NB4 (cell line): ENCODE data around the gene CPNE4.

Experiments
- DNase-seq: peaks from one replicate; pipeline ENCODE4 v3.0.0; 2010; ENCODE audit warnings: low read depth
- H3K4me3 ChIP-seq: one replicate; pipeline ENCODE4 v1.5.1; 2011; ENCODE audit warnings: mild to moderate bottlenecking, low read depth, low read length, moderate library complexity
- CTCF ChIP-seq: IDR thresholded peaks from one replicate; pipeline ENCODE4 v1.5.1; 2012; ENCODE audit warnings: low read depth, low read length
- MYC ChIP-seq: IDR thresholded peaks from 2 replicates; pipeline ENCODE4 v1.6.1; 2011; ENCODE audit warnings: low read depth, low read length
- POLR2A ChIP-seq: IDR thresholded peaks from 2 replicates; pipeline ENCODE4 v1.6.1; 2011; ENCODE audit warnings: mild to moderate bottlenecking; ENCODE audit not compliant: insufficient read length; ENCODE audit errors: extremely low read depth
- TF ChIP-seq, protein P1 (sequence below): IDR thresholded peaks from 2 replicates; pipeline ENCODE4 v1.6.1; 2011; ENCODE audit warnings: low read depth, low read length

CPNE4 gene

GRCh38 chr3:131782751-131783150 is 252.1 kb downstream of the CPNE4 start:
- TF ChIP-seq, protein P1, sequence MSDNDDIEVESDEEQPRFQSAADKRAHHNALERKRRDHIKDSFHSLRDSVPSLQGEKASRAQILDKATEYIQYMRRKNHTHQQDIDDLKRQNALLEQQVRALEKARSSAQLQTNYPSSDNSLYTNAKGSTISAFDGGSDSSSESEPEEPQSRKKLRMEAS: no peak
- TF ChIP-seq MYC (no peak), CTCF (no peak), POLR2A (no peak)
- H3K4me3 ChIP-seq: no peak overlapping the region
- DNase-seq: no peak

- no peak for TF ChIP-seq POLR2A
- TF ChIP-seq CTCF: no peak
- no peak for TF ChIP-seq MYC
- TF ChIP-seq, protein P1: no peak
- no peak overlapping the region for H3K4me3 ChIP-seq
- DNase-seq: no peak
Observed at GRCh38 chr3:131778526-131778925, 256.3 kb downstream of the CPNE4 start.

DNA sequence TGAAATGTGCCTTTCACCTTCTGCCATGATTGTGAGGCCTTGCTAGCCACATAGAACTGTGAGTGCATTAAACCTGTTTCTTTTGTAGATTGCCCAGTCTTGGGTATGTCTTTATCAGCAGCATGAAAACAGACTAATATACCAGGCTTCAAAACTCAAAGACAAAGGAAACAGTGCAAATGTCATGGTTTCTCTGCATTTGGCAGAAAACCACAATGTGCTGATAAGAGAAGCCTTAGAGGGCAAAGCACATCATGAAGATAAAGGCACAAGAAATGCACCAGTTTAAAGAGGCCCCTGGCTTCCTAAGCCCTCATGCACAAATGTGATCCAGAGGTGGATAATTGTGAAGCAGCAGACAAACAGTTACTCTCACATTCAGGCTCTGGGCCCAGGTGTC is 259.2 kb downstream of the CPNE4 start:
- no peak for DNase-seq
- H3K4me3 ChIP-seq: no peak overlapping the region
- TF ChIP-seq, protein P1: no peak
- no peak for TF ChIP-seq POLR2A
- TF ChIP-seq MYC: no peak
- TF ChIP-seq CTCF: no peak

GRCh38 chr3:131772269-131773026 is 262.4 kb downstream of the CPNE4 start:
- DNase-seq: no peak
- H3K4me3 ChIP-seq: no peak overlapping the region
- no peak for TF ChIP-seq MYC
- TF ChIP-seq, protein P1: no peak
- no peak for TF ChIP-seq CTCF
- TF ChIP-seq POLR2A: no peak

GRCh38 chr3:131762981-131763564 is 271.7 kb downstream of the CPNE4 start:
- DNase-seq: no peak
- H3K4me3 ChIP-seq: no peak overlapping the region
- TF ChIP-seq CTCF (no peak), POLR2A (no peak), MYC (no peak)
- TF ChIP-seq, protein P1: no peak
